ENCODE data around the gene TGFBR3.

TGFBR3 gene

DNA sequence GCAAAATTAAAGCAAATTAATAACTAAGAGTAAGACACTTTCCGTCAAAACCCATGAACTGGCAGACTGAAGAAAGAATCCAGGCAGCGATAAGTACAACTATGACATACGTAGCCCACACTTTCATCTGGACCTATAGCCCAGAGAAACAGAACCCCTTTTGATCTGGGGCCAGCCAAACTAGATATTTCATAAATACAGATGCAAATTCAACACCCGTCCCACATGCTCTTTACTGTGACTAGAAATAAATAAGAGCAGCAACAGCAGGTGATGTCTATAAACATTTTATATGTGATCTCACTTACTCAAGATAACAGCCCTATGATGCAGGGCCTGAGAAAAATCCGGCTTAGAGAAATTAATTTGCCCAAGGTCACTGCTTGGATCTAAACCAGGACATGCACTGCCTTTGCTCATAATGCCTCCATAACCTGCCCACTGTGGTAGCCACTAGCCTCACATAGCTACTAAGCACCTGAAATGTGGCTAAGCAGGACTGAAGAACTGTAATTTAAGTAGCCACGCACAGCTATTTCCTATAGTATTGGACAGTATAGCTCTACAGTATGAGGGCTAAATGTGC is 130.2 kb downstream of the TGFBR3 start:
- DNase-seq (ENCODE audit: low read depth in 2 of 2): no peak

DNA sequence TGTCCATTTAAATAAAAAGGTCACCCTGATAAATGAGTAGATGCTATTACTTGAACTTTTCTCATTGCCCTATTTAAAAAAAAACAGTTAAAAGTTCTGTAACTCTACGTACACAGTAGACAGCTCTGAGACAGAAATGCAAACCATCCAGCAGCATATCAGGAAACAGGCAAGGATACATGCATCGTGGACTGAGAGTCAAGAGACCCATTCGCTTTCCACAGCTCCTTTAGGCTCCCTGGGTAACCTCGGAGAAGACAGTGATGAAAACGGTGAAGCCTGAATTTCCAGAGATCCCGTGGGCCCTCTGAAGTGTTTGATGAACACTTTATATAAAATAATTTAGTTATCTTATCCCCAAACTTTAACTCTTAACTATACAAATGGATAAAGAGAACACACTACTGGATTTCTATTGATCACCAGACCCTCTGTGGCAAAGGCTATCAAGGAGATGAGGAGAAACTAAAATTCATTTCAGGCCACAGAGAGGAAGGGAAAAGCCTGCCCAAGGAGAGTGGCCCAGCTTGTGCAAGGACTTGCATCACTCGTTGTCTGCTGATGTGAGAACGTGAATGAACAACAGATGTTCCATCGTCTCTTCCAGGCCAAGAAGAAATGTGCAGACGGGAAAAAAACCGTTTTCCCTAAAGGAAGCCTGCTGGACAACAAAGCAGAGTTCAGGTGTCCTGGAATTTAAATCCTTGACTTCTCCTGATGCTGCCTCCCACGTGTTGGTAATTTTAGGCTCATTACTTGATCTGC is 131.0 kb downstream of the TGFBR3 start:
- DNase-seq (ENCODE audit: low read depth in 2 of 2): peak in 1 of 2 experiments; percentile 75

DNA sequence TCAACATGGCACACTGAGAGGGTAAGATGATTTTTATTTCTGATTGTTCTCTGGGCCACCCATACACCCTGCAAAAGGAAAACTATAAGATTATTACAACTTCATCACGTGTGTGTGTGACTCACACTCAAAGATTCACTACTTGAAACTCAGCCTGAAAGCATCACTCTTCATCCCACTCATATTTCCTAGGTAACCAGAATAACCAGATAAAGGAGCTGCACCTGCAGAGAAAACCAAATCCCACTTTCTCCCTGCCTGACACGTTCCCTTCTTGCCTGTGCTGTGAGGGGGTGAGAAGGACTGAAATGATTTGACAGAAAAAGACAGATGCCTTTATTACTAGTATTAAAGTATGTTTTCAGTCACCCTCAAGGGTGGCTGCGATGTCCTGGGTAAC is 131.6 kb downstream of the TGFBR3 start:
- DNase-seq (ENCODE audit: low read depth in 2 of 2): no peak

DNA sequence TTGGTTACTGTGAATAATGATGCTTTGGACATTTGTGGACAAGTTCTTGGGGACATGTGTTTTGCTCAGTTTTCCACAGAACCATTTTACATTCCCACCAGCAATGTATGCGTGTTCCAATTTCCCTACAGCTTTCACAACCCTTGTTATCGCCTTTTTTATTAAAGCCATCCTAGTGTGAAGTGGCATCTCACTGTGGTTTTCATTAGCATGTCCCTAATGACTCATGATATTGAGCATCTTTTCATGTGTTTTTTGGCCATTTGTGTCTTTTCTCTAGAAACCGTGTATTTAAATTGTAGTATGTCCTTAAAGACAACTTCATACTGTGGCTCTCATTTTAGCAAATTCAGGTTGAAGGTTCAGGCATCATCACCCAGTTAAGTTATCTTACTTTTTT is 132.1 kb downstream of the TGFBR3 start:
- DNase-seq (ENCODE audit: low read depth in 2 of 2): no peak

DNA sequence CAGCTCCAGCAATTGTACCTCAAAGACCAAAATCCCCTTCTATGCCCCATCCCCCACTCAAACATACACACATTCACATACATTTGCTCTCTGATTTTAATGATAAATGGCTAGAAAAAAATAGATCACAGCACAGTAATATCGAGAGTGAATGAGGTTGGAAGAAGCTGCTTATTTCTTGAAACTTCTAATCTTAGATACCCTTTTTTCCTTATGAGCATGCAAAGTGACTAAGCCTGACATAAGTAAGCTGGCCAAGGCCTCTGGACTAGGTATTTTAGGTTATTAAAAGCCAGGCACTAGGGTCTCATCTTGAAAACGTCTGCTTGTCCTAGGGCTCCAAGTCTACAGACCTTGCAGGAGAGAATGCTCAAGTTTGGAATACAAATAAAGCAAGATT is 133.6 kb downstream of the TGFBR3 start:
- no peak for DNase-seq (ENCODE audit: low read depth in 2 of 2)

DNA sequence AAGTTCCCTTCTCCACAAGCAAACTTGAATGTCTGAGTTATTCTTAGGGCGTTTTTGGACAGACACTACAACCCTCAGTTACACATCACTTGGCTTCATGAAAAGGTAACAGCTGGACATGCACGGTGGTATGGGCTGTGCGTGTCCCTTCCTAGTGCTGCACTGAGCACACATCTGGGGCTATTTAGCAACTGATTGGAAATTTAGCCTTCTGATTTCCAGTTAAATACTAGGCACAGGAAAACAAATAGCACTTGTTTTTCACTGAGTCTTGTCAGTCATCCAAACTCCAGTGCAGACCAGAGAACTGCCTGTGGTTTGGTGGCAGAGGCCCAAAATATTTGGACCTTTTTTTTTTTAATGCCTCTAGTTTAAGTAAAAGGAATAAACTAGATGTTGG is 134.7 kb downstream of the TGFBR3 start:
- peak; percentile 82 for DNase-seq (ENCODE audit: low read depth in 2 of 2)

DNA sequence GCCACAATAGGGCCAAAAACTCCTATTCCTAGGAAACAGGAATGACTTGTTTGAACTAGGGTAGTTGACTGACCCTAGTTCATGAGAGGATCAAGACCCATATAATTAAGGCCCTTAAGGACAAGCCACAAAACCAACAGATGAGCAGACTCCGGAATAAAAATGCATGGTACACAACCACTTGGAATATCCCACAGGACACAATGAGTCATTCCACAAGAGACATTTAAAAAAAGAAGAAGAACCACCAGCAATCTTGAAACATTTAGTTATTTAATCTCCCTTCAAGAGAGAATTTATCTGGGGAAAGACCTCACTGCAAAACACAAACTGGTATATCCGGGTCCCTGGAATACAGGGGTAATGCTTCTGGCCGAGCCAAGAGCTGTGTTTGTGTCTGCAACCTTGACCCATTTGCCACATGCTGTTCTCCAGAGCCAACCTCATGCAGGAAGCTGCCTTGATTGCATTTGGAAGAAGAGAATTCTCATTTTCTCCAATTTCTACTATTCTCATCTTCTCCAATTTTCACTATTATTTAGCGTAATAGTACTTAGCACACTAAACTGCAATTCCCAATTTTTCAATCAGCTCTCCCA is 135.5 kb downstream of the TGFBR3 start:
- DNase-seq (ENCODE audit: low read depth in 2 of 2): peak in 1 of 2 experiments; percentile 45

DNA sequence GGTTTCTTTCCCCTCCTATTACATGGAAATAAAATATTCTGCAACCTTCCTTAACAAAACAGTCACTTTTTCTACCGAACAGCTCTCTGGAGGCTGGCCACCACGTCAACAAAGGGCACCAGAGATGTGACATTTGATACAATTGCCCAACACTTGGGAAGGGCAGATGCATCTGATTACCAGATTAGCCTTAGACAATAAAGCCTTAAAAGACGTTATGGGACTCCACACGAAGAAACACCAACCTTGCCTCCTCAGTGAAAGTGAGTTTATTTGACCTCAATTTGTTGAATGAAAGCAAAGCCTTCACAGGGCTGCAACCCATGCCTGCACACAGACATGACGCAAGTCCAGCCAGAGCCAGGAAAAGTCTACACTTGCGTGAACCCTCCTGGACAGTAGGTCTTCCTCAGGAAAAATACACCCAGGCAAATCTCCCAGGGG is 136.1 kb downstream of the TGFBR3 start:
- DNase-seq (ENCODE audit: low read depth in 2 of 2): no peak

DNA sequence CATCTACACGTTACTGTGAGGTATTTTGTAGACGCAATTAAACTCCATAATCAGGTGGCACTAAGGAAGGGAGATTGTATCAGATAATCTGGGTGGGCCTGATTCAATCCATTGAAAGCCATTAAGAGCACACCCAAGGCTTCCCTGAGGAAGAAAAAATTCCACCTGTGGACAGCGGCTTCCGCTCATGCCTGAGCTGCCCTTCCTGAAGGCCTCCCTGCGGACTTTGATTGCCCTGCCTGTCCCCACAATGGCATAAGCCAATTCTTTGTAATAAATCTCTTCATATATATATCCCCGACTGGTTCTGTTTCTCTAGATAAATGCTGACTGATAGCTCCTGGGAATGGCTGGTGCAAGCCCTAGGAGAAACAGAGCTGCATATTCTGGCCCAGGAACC is 138.3 kb downstream of the TGFBR3 start:
- DNase-seq (ENCODE audit: low read depth in 2 of 2): no peak

DNA sequence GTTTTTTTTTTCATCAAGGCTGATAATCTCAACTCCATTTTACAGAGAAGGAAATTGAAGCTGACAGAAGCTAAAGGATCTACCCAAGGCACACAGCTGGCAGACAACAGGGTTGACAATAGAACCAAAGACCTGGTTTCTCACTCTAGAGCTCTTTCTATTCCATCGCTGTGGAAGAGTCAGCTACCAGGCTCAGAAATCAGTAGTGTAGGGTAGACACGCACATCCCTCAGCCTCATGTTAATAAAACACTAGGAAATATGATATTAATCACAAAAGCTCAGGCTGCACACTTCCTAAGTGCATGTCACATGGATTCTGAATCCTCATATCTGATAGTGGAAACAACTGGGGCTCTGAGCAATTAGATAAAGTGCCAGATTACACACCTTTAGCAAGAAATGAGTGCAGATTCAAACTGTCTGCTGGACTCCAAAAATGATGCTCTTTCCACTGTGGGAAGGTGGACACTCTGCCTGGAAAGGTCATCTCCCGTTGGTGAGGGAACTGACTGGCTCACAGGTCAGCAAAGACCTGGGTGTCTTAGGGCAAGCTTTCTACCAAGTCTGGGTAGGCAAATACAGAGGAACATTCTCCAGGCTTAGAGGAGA is 139.1 kb downstream of the TGFBR3 start:
- no peak for DNase-seq (ENCODE audit: low read depth in 2 of 2)

DNA sequence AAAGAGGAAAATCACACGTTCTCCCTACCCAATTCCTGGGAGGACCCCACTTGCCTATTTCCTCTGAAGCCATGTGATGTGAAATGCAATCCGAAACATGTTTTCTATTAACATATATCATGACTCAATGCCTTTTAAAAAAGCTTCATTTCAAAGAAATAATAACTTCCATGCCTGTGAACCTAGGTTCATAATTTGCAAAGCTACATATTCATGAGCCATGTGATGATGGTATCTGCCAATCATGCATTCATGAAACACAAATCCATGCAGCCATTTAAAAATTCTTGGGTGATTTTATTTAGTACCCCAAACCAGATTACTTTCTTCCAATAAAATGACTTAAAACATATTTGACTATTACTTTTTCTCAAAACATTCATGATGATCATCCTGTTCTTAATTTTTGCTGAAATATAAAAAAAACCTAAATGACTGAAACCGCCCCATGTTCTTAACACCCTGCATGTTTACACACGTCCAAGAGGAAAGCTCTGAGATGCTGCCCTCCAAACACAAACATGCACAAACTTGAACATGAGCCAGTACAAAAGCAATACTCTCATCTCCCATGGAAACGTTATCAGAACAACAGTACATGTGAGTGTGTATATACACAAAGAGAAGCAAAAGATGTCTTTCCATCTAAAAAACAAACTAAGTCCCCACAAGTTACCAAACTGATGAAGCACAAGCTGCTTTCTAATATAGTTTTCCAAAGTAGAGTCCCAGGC is 140.1 kb downstream of the TGFBR3 start:
- no peak for DNase-seq (ENCODE audit: low read depth in 2 of 2)

DNA sequence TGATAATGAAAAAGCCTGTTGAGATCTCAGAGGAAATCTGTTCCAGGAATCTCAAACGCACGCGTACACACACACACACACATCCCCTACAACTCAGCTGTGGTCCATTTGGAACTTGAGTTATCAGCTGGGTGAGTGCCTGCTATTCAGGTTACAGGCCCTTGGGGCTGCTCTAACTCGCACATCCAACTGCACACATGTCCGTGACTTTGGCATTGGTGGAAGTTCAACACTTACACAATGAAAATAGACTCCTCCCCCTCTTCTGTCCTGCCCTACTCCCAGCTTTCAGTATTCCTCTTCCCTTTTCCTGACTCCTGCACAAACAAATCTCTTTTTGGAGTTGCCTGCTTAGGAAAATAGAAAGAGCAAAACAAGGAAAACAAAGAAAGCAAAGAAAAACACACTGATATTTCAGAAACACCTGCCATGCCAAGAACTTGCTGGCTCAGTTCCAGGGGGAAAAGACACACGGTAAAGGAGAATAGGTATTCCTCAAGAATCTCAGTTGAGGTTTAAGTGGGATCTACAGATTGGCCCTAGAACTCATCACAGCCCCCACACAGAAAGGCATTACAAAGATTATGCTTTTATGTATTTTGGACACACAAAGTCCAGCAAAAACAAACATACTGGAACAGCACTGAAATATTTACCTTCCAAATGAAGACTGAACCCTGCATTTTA is 140.9 kb downstream of the TGFBR3 start:
- DNase-seq (ENCODE audit: low read depth in 2 of 2): peak in 1 of 2 experiments; percentile 59

DNA sequence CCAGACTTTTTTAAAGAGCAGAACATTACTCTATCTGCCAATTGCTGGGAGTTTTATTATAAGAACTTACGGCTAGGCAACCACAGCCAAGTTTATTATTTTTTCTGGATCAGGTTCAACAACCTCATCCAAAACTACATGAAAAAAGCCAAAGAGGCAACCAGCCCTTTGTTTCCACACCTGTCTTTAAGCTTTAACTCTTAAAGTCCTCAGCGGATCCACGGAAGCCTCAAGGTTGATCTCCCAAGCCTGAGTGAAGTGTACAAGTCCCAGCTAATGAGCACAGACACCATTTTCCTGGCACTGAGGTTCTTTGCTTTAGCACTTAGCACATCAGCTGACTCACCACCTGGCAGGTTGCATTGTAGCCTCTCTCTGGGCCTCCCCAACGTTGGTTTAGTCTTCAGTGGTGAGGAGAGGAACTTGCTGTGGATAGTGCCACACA is 143.1 kb downstream of the TGFBR3 start:
- no peak for DNase-seq (ENCODE audit: low read depth in 2 of 2)

DNA sequence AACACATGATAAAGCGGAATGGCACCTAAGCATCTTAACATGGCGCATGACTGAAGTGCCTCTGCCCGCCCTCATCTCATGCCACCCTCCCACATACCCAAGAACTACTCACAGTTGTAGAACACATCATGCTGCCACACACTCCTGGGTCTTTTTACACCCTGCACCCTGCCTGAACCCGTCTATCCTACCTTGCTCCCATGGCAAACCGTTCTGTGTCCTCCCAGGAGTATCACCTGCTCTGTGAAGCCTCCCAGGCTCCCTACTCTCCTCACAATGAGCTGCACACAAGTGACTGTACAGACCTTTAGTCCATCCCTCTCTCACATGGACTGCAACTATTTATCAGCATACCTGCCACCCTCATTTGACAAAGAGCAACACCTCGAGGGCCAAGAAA is 144.0 kb downstream of the TGFBR3 start:
- no peak for DNase-seq (ENCODE audit: low read depth in 2 of 2)

DNA sequence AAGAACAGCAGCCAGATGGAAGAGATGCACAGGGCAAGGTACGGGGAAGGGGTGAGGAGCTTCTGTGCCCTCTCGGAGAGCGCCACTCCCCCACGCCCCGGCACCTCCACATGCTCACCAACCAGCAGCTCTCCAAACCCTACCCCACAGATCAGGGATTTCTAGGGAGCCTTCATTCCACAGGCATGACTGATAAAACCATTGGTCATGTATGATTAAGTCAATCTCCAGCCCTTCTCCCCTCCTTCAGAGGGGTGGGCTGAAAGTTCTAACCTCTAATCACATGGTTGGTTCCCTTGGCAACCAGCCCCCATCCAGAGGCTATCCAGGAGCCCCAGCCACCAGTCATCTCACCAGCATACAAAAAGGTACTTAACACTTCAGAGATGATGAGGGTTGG is 144.7 kb downstream of the TGFBR3 start:
- no peak for DNase-seq (ENCODE audit: low read depth in 2 of 2)

DNA sequence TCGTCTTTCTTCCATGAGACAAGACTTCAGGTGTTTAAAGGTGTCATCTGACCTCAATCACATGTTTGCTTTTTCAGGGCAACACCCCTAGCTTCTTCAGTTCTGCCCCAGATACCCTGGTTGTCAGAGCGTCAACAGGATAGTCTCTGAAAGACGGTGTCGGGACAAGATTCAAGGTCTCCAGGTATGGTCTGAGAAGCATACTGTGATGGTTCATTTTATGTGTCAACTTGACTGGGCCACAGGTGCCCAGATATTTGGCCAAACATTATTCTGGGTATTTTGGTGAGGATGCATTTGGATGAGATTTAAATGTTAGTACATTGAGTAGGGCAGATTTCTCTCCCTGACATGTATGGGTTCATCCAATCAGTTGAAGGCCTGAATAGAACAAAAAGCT is 148.3 kb downstream of the TGFBR3 start:
- DNase-seq (ENCODE audit: low read depth in 2 of 2): no peak

DNA sequence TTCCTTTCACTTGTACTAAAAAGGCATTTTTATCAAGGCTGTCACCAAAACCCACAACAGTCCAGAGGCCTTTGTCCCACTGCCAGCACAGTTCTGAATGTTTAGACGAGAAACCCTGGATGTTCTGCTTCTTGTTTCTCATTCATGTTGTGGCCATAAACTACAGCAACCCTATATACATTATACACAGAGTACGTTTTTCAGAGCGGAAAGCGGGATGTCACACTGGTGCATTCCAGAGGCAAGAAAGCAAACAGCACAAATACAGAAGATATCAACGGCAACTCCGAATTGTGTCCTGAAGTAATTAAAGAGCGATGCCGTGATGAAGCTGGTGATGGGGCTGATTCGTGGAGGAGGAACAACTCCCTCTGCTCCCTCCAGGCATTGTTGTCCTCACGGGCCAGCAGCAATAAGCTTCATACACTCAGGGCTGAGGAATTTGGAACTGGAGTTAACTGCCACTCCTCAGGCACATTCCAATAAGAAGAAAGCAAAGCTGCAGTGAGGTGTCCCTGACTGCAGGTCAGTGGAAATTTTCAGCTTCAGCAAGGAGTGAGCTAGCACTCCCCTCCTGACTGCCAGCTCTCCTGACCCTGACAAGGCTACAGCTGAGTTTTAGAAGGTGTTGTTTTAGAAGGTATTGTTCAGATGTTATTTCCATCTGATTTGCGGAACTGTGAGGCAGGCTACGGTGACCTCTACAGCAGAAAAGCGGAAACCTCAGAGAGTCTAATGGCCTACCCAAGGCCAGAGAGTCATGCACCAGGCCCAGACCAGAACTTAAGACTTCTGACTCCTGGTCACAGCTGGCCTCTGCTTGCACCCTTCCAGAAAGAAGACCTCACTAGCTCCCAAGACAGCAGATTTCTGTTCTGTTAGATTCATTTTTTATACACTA is 149.0 kb downstream of the TGFBR3 start:
- peak; percentile 72 to 74 for DNase-seq (ENCODE audit: low read depth in 2 of 2)

DNA sequence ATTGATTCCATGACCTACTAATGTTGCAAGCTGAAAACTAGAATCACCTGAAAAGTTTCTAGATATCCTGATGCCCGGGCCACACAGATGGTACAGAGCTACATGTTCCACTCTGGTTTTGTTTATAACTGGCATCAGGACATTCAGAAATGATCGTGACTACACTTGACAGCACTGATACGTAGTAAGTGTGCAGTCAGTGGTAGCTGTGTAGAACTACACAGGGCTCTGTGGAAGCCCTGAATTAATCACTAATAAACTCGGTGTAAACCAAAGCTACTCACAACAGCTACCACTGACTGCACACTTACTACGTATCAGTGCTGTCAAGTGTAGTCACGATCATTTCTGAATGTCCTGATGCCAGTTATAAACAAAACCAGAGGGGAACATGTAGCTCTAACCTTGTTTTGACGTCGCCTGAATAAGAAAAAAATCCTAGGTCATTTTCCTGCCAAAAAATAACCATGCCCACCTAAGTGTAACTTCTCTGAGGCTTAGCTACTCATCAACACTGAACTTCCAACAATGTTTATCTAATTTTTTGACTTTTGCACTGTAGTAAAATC is 149.7 kb downstream of the TGFBR3 start:
- no peak for DNase-seq (ENCODE audit: low read depth in 2 of 2)

DNA sequence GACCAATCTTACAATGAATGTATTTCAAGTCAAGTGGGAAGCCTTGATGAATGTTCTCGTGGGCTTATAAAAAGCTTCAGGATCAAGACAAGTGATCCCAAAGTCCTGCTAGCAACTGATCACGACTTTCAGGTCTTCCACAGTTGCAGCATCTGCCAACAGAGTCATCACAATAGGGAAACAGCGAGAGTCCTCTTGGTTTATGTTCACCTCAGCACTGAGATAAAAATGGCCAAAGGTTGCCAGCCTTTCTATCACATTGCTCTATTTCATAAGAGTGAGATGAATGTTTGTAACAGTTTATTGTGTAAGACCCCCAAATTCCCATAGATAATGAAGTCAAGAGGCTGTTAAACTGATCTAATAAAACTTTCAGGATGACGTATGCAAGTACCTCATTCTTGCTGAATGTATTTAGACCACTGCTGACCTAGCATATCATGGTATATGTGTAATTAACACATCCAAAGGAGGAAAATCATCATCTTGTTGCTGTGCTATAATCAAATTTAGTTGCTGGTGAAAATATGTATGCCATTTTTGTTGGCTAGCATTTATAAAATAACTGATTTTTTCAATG is 150.6 kb downstream of the TGFBR3 start:
- DNase-seq (ENCODE audit: low read depth in 2 of 2): no peak

DNA sequence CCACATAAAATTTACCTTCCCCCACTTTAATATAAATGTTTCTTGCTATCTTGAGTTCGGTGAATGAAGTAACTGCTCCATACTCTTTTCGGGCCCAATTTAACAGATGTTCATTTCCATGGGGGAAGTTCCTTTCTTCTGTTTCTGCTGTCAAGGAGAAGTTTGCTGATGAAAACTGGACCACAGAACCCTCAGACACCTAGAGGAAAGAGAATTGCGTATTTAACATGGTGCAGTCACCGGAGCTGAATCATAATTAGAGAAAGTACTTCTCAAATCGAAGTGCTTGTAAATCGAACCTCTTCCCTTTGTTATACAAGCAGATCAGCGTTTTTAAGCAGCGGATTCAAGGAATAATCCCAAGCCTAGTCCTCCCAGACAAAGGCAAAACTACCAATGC is 151.2 kb downstream of the TGFBR3 start:
- no peak for DNase-seq (ENCODE audit: low read depth in 2 of 2)

All from fibroblast of skin of left quadriceps (primary cell).